Stimulated activated CD4-positive, alpha-beta T cell treated with anti-CD3 and anti-CD28 coated beads, Interleukin-1b, Interleukin-23, amount 100 ng/mL, for 48 hours (primary cell): ENCODE measurements around the gene AANAT.

Experiments used
- DNase-seq: peaks from one replicate; pipeline ENCODE4 v3.0.0-alpha.2; 2020

The AANAT gene

GRCh38 chr17:76467366-76467765 lies at the start of gene AANAT:
TSS of gene AANAT (plus strand) at chr17:76467603. CDS start at chr17:76468747, 1,144 bp downstream.
- no peak for DNase-seq

- DNase-seq: no peak
Measured at GRCh38 chr17:76419576-76420260, 47.7 kb upstream of the AANAT start.

GRCh38 chr17:76420356-76421043 lies 46.9 kb upstream of the AANAT start:
- DNase-seq: no peak

GRCh38 chr17:76421044-76421407 lies 46.4 kb upstream of the AANAT start:
- DNase-seq: no peak

GRCh38 chr17:76422406-76422805 lies 45.0 kb upstream of the AANAT start:
- no peak for DNase-seq

- DNase-seq: no peak
Measured at GRCh38 chr17:76422860-76423259, 44.5 kb upstream of the AANAT start.

GRCh38 chr17:76426853-76427252 lies 40.5 kb upstream of the AANAT start:
- DNase-seq: no peak

GRCh38 chr17:76427501-76428231 lies 39.7 kb upstream of the AANAT start:
- no peak for DNase-seq

GRCh38 chr17:76428511-76428910 lies 38.9 kb upstream of the AANAT start:
- DNase-seq: no peak

- no peak for DNase-seq
Measured at GRCh38 chr17:76431509-76431908, 35.9 kb upstream of the AANAT start.

- DNase-seq: no peak
Measured at GRCh38 chr17:76432004-76432403, 35.4 kb upstream of the AANAT start.

GRCh38 chr17:76432712-76433336 lies 34.6 kb upstream of the AANAT start:
- no peak for DNase-seq

- DNase-seq: no peak
Measured at GRCh38 chr17:76433693-76434092, 33.7 kb upstream of the AANAT start.

GRCh38 chr17:76434870-76435269 lies 32.5 kb upstream of the AANAT start:
- no peak for DNase-seq

- no peak for DNase-seq
Measured at GRCh38 chr17:76435751-76436150, 31.7 kb upstream of the AANAT start.

GRCh38 chr17:76437467-76438402 lies 29.7 kb upstream of the AANAT start:
- no peak for DNase-seq

- no peak for DNase-seq
Measured at GRCh38 chr17:76438906-76439305, 28.5 kb upstream of the AANAT start.

GRCh38 chr17:76439314-76439928 lies 28.0 kb upstream of the AANAT start:
- no peak for DNase-seq

- no peak for DNase-seq
Measured at GRCh38 chr17:76440751-76441362, 26.5 kb upstream of the AANAT start.

GRCh38 chr17:76441686-76442340 lies 25.6 kb upstream of the AANAT start:
- DNase-seq: no peak
